HFFc6 (cell line): ENCODE data around the gene PARP8. TPM values are rescaled to one million over a fixed set of nuclear protein-coding genes. Genes with fewer than 3 reads are reported as not detected.

Experiments used
- DNase-seq: peaks from one replicate; pipeline ENCODE4 v3.0.0-alpha.2; 2018
- H3K27ac Mint-ChIP-seq: 2 replicates; pipeline ENCODE4 v1.8.0; 2020; ENCODE audit warnings: mild to moderate bottlenecking, mixed read lengths
- H3K27me3 Mint-ChIP-seq: 2 replicates; pipeline ENCODE4 v1.8.0; 2021; ENCODE audit warnings: mild to moderate bottlenecking, moderate library complexity, mixed read lengths; ENCODE audit not compliant: insufficient read depth
- H3K36me3 Mint-ChIP-seq: 2 replicates; pipeline ENCODE4 v1.8.0; 2021; ENCODE audit warnings: low read depth, mixed read lengths
- H3K4me1 Mint-ChIP-seq: 2 replicates; pipeline ENCODE4 v1.8.0; 2020; ENCODE audit warnings: low read depth, mixed read lengths
- H3K4me3 Mint-ChIP-seq: 2 replicates; pipeline ENCODE4 v1.8.0; 2020; ENCODE audit warnings: mild to moderate bottlenecking, moderate library complexity, mixed read lengths
- H3K9me3 Mint-ChIP-seq: 2 replicates; pipeline ENCODE4 v1.8.0; 2020; ENCODE audit warnings: mild to moderate bottlenecking, mixed read lengths
- total RNA-seq, 6 experiments: library from RNA; stranded (reverse); fragmentation: NEBNext Ultra II Directional; extraction: Animal tissue kit (Norgen Biotek cat#: 25700); gene quantifications; 2 replicates in 1 of 6; 3 replicates in 5 of 6; pipeline ENCODE4 v1.2.3, GENCODE V29; 2021
- TF ChIP-seq, protein P1 (sequence below): fragments of 200-600 bp; sonication (generic); IDR thresholded peaks from 2 replicates; pipeline ENCODE4 v1.5.0; 2021; ENCODE audit warnings: antibody characterized with exemption, mild to moderate bottlenecking

PARP8 gene
- total RNA-seq, 6 experiments from 2014 or later, result 0.71 to 5.5 (median 0.81) TPM

DNA sequence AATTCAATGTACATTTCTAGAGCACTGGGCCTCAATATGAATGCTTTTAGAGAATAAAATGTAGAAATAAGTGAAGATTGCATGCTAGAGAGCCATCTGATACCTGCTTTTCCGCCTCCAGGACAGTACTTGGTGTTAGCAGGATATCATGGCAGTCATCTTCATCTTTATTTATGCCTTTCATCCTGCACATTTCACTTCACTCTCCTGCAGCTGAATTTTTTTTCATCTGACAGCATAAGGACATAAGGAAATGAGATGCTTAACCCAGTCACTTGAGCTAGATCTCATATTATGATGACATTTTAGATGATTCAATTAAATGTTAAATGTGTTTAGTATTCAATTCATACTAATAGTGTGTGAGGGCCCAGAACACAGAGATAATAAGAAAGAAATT, 162.6 kb downstream of the PARP8 start:
- TF ChIP-seq, protein P1, sequence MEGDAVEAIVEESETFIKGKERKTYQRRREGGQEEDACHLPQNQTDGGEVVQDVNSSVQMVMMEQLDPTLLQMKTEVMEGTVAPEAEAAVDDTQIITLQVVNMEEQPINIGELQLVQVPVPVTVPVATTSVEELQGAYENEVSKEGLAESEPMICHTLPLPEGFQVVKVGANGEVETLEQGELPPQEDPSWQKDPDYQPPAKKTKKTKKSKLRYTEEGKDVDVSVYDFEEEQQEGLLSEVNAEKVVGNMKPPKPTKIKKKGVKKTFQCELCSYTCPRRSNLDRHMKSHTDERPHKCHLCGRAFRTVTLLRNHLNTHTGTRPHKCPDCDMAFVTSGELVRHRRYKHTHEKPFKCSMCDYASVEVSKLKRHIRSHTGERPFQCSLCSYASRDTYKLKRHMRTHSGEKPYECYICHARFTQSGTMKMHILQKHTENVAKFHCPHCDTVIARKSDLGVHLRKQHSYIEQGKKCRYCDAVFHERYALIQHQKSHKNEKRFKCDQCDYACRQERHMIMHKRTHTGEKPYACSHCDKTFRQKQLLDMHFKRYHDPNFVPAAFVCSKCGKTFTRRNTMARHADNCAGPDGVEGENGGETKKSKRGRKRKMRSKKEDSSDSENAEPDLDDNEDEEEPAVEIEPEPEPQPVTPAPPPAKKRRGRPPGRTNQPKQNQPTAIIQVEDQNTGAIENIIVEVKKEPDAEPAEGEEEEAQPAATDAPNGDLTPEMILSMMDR, result no peak
- no peak overlapping the region for H3K27ac Mint-ChIP-seq

GRCh38 chr5:50832657-50833284, 166.3 kb downstream of the PARP8 start:
- no peak overlapping the region for H3K4me3 Mint-ChIP-seq
- no peaks in the 10 kb centered on the region for H3K4me1 Mint-ChIP-seq
- peaks cover 5% of the 10 kb centered on the region; the same call in 1 of the 2 replicates for H3K36me3 Mint-ChIP-seq
- H3K9me3 Mint-ChIP-seq, result peaks cover 4% of the 10 kb centered on the region; the same call in 1 of the 2 replicates
- H3K27ac Mint-ChIP-seq, result no peak overlapping the region
- no peak for DNase-seq
- no peaks in the 10 kb centered on the region for H3K27me3 Mint-ChIP-seq
- TF ChIP-seq, protein P1, result no peak

More for the DNA sequence above, 162.6 kb downstream of the PARP8 start:
- Mint-ChIP-seq H3K4me1 (no peaks in the 10 kb centered on the region), H3K4me3 (no peak overlapping the region), H3K36me3 (peaks cover 5% of the 10 kb centered on the region; the same call in 1 of the 2 replicates), H3K27me3 (no peaks in the 10 kb centered on the region), H3K9me3 (peaks cover 4% of the 10 kb centered on the region; the same call in 1 of the 2 replicates)
- DNase-seq, result no peak

DNA sequence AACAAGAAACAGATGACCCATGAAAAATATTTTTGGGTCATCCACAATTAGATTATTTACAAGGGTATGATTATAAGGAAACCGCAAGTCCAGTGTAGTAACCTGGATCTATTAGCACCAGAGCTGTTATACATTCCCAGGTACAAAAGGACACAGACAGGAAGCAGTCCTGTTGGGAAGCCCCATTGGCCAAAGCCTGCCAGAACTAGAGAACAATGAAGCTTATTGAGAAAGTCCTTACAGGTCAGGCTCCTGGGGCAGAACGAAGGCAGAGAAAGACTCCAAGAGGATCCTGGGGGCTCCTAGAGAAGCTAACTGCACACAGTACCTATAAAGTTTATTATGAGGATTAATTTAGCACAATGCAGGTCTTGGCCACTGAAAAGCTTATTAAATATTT, 169.9 kb downstream of the PARP8 start:
- no peaks in the 10 kb centered on the region for H3K36me3 Mint-ChIP-seq
- TF ChIP-seq, protein P1, result no peak
- H3K4me1 Mint-ChIP-seq, result no peaks in the 10 kb centered on the region
- H3K27ac Mint-ChIP-seq, result no peak overlapping the region
- no peak overlapping the region for H3K4me3 Mint-ChIP-seq
- no peaks in the 10 kb centered on the region; the same call in 1 of the 2 replicates for H3K9me3 Mint-ChIP-seq
- H3K27me3 Mint-ChIP-seq, result no peaks in the 10 kb centered on the region
- no peak for DNase-seq

GRCh38 chr5:50839472-50839871, 173.0 kb downstream of the PARP8 start:
- H3K9me3 Mint-ChIP-seq, result no peaks in the 10 kb centered on the region; the same call in 1 of the 2 replicates
- no peak overlapping the region for H3K4me3 Mint-ChIP-seq
- TF ChIP-seq, protein P1, result no peak
- no peaks in the 10 kb centered on the region for H3K4me1 Mint-ChIP-seq
- no peaks in the 10 kb centered on the region for H3K27me3 Mint-ChIP-seq
- DNase-seq, result no peak
- no peaks in the 10 kb centered on the region for H3K36me3 Mint-ChIP-seq
- H3K27ac Mint-ChIP-seq, result no peak overlapping the region

- Mint-ChIP-seq H3K27me3 (no peaks in the 10 kb centered on the region), H3K4me3 (no peak overlapping the region), H3K4me1 (no peaks in the 10 kb centered on the region), H3K36me3 (no peaks in the 10 kb centered on the region), H3K9me3 (no peaks in the 10 kb centered on the region), H3K27ac (no peak overlapping the region)
- no peak for DNase-seq
- TF ChIP-seq, protein P1, result no peak
Measured at GRCh38 chr5:50843091-50843490, 176.7 kb downstream of the PARP8 start.
